Muscle layer of colon (tissue), 2 donors: Measurements from ENCODE around the gene ACOT13.
"Not testable (repeated sequence)": the region's sequence is repeated elsewhere in the genome, so short reads cannot be mapped to it uniquely, and the experiment has no call there.

Experiments
- H3K27ac ChIP-seq: one replicate; pipeline ENCODE4 v1.7.0; 2013; ENCODE audit warnings: low read depth, mild to moderate bottlenecking, low read length, moderate library complexity
- H3K27me3 ChIP-seq, 2 donors: one replicate each; pipeline ENCODE4 v1.7.0; 2013; ENCODE audit warnings: low read length in 2 of 2, mild to moderate bottlenecking in 2 of 2; ENCODE audit not compliant: insufficient read depth in 2 of 2, control insufficient read depth in 1 of 2
- H3K36me3 ChIP-seq: one replicate; pipeline ENCODE4 v1.7.0; 2013; ENCODE audit warnings: mild to moderate bottlenecking, low read length; ENCODE audit not compliant: insufficient read depth
- H3K4me1 ChIP-seq: one replicate; pipeline ENCODE4 v1.7.0; 2013; ENCODE audit warnings: mild to moderate bottlenecking, low read length; ENCODE audit not compliant: insufficient read depth
- H3K4me3 ChIP-seq, 2 donors: one replicate each; pipeline ENCODE4 v1.7.0; 2013; ENCODE audit warnings: low read length in 2 of 2, low read depth in 1 of 2, mild to moderate bottlenecking in 1 of 2, moderate library complexity in 1 of 2
- H3K9ac ChIP-seq: one replicate; pipeline ENCODE4 v1.7.0; 2013; ENCODE audit warnings: low read length
- H3K9me3 ChIP-seq: one replicate; pipeline ENCODE4 v1.7.0; 2013; ENCODE audit warnings: mild to moderate bottlenecking, low read length
- donor health status: abdominal sarcoma.
- donor health status: Adenocarcinoma of cecum.

Gene ACOT13

DNA sequence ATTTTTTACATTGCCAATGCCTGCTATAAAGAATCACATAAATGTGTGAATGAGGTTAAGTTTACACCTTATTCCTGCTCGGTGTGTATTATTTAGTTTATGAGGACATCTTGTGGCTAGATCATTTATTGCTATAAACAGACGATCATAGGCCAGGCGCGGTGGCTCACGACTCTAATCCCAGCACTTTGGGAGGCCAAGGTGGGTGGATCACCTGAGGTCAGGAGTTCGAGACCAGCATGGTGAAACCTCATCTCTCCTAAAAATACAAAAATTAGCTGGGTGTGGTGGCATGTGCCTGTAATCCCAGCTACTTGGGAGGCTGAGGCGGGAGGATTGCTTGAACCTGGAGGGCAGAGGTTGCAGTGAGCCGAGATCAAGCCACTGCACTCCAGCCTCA, 28.8 kb downstream of the ACOT13 start:
- H3K27ac ChIP-seq = not testable (repeated sequence)

DNA sequence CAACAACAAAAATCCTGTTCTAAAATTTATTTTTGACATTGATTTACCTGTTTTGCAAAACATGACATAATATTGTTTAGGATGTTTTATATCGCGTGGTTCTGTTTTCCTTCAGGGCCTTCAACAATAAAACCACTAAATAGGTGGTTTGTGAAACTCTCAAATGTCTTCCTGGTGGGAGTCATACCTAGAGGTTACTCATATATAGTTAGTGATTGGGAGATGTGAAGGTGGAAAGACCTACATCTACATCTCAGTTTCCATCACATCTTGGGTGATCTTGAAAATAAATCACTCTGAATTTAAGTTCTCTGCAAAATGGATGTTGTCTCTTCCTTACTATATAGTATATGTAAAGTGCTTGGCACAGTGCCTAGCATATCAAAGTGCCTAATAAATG, 29.2 kb downstream of the ACOT13 start:
- Histone ChIP-seq H3K9ac (no peak overlapping the region), H3K9me3 (no peaks in the 10 kb centered on the region)

More for the DNA sequence above, 28.8 kb downstream of the ACOT13 start:
- not testable (repeated sequence) for H3K36me3 ChIP-seq, H3K4me1 ChIP-seq, H3K9me3 ChIP-seq, H3K9ac ChIP-seq, H3K4me3 ChIP-seq, H3K27me3 ChIP-seq

DNA sequence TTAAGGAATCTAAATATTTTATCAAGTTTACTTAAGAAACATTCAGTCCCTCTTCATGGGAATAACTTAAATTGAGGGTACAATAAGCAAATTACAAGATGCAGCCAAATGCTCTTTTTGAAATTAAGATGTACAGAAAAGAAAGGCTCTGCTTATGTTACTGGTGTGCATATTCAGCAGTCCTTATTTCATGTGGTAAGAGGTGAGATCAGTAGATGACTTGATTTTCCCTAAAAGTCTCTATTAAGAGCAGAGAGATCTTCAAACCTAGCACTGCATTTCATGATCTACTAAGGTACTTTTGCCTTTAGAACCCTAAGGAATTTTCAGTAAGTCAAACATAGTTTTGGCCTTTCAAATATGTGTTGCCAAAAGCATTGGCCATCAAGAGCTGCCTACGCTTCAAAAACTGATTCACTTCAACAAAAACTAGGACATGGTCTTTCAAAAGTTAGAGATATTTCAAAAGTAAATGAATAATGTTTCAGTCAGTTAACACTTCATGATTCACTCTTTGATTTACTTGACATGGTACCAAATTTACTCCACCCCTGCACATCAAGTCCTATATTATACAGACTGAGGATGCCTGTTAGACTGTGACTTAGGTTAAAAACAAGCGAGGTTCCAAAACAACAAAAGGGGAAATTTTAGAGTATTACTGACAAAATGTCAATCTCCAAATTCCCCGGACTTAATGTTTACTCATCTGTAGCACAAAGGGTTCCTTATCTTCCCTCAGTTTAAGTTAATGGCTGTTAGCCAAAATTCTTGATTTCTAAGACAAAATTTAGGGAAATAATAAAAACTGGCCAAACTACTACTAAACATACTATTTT, 32.9 kb downstream of the ACOT13 start:
- peaks cover 32% of the 10 kb centered on the region for H3K36me3 ChIP-seq
- H3K27me3 ChIP-seq = no peaks in the 10 kb centered on the region
- H3K4me3 ChIP-seq = no peak overlapping the region
- H3K27ac ChIP-seq = no peak overlapping the region
- no peak overlapping the region for H3K9ac ChIP-seq
- no peaks in the 10 kb centered on the region for H3K9me3 ChIP-seq
- no peaks in the 10 kb centered on the region for H3K4me1 ChIP-seq

More for the DNA sequence above, 29.2 kb downstream of the ACOT13 start:
- Histone ChIP-seq H3K36me3 (peaks cover 9% of the 10 kb centered on the region), H3K4me1 (no peaks in the 10 kb centered on the region), H3K27ac (no peak overlapping the region), H3K4me3 (no peak overlapping the region), H3K27me3 (no peaks in the 10 kb centered on the region)

DNA sequence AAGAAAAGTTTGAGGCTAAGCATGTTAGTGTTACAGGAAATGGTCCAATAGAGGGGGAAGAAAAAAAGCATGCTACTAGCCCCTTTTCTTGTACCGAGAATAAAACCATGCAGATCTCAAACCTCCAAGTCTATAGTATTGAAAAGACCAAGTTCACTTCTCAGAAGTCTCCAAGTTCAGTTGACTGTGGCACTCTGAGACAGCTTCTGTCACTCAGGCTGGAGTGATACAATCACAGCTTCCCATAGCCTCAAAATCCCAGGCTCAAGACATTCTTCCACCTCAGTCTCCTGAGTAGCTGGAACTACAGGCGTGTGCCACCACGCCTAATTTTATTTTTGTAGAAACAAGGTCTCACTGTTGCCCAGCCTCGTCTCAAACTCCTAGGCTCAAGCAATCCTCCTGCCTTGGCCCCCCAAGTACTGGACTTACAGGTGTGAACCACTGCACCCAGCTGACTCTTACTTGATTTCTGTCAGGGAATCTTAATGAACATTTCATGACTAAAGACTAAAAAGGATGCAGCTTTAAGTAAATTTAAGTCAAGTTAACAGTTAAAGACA, 35.9 kb downstream of the ACOT13 start:
- Histone ChIP-seq H3K4me3 (no peak overlapping the region), H3K36me3 (peaks cover 59% of the 10 kb centered on the region), H3K4me1 (no peaks in the 10 kb centered on the region), H3K27ac (no peak overlapping the region), H3K9me3 (no peaks in the 10 kb centered on the region), H3K9ac (no peak overlapping the region), H3K27me3 (no peaks in the 10 kb centered on the region)

DNA sequence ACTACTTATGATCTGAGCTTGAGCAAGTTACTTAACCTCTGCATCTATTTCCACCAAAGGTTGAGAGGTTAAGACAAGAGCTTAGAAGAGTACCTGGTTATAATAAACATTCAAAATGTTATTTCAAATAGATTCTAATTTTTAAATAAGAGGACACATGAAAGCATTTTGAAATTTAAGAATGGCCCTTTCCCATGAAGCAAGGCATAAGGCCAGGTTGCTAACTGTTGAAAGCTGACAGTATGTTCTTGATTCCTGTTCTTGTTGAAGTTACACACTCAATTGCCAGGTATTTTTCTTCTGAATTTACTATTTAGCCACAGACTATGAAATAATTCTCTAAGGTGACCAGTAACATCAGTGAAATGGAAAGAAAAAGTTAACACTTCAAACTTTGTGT, 37.6 kb downstream of the ACOT13 start:
- Histone ChIP-seq H3K9ac (no peak overlapping the region), H3K27me3 (no peaks in the 10 kb centered on the region), H3K9me3 (no peaks in the 10 kb centered on the region), H3K4me3 (no peak overlapping the region), H3K36me3 (peaks cover 72% of the 10 kb centered on the region), H3K4me1 (peaks cover under 1% of the 10 kb centered on the region), H3K27ac (no peak overlapping the region)

DNA sequence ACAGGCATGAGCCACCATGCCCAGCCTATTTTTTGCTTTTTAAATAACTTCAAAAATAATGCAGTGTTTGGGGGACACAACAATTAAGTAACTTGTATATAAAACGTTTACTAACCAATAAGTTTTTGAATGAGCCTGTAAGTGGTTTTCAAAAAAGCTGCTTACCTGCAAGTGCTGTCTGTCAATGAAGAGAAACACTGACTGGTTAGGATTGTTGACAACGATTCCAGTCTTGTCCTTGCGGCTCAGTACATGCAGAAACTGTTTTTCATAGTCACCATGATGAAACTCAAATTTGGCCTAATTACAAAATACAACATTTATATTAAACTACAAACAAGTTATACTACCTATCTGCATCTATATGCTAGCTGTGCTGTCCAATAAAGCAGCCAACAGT, 41.7 kb downstream of the ACOT13 start:
- H3K9ac ChIP-seq = no peak overlapping the region
- H3K4me1 ChIP-seq = peaks cover 15% of the 10 kb centered on the region
- H3K36me3 ChIP-seq = peaks cover 91% of the 10 kb centered on the region
- H3K4me3 ChIP-seq = no peak overlapping the region
- H3K27me3 ChIP-seq = no peaks in the 10 kb centered on the region
- no peak overlapping the region for H3K27ac ChIP-seq
- no peaks in the 10 kb centered on the region for H3K9me3 ChIP-seq

DNA sequence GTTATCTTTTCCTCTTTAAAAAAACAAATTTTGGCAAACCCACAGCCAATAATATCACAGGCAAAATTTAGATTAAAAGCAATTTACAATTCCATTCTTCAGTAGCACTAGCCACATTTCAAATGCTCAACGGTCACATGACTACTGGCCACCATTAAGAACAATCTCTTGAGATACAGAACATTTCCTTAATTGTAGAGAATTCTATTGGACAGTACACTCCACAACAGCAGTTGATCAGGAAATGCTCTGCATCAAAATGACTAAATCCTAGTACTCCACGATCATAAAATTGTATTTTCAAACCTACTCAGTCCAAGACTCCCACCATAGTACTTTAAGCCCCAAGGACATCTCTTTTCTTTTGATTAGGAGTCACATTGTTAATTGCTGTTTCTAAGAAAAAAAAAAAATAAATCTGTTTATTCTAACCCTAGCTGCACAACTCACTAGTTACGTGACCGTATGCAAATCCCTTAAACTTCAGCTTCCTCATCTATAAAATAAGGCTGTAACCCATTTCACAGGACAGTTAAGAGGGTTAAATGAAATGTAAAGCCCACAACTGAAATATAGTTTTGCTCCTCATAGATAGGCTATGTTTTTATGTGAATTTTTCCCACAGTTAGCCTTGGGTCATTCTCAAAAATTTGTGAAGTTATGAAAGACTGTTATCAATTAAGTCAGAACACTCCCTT, 42.3 kb downstream of the ACOT13 start:
- Histone ChIP-seq H3K4me1 (peaks cover 21% of the 10 kb centered on the region), H3K36me3 (peaks cover 92% of the 10 kb centered on the region), H3K9me3 (no peaks in the 10 kb centered on the region), H3K27me3 (no peaks in the 10 kb centered on the region), H3K27ac (no peak overlapping the region), H3K4me3 (no peak overlapping the region), H3K9ac (no peak overlapping the region)

DNA sequence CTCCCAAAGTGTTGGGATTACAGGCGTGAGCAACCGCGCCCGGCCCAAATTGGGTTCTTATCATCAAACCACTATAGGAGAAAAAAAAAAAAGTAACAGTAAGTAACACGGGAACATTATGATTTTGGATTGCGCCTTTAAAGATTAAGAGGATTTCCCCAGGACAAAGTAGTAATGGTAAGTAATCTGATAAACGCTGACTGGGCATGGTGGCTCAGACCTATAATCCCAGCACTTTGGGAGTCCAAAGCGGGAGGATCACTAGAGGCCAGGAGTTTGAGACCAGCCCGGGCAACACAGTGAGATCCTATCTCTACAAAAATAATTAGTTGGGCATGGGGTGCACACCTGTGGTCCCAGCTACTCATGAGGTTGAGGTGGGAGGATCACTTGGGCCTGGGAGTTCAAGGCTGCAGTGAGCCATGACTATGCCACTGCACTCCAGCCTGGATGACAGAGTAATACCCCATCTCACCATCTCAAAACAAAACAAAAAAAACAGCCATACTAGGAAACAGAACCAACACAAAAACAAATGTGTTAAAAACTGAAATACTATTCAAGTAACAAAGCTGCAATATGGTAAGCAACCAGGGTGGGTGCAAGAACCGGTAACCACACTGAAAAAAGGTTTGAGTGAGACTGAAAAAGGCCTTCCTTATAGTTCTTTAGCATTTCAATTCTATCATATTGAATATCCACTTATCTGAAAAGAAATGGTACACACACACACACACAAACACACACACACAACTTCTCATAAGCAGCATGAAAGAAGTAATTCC, 43.8 kb downstream of the ACOT13 start:
- no peak overlapping the region for H3K4me3 ChIP-seq
- H3K9me3 ChIP-seq = no peaks in the 10 kb centered on the region
- H3K27me3 ChIP-seq = no peaks in the 10 kb centered on the region
- peaks cover 90% of the 10 kb centered on the region for H3K36me3 ChIP-seq
- H3K9ac ChIP-seq = no peak overlapping the region
- H3K4me1 ChIP-seq = peaks cover 33% of the 10 kb centered on the region
- no peak overlapping the region for H3K27ac ChIP-seq

DNA sequence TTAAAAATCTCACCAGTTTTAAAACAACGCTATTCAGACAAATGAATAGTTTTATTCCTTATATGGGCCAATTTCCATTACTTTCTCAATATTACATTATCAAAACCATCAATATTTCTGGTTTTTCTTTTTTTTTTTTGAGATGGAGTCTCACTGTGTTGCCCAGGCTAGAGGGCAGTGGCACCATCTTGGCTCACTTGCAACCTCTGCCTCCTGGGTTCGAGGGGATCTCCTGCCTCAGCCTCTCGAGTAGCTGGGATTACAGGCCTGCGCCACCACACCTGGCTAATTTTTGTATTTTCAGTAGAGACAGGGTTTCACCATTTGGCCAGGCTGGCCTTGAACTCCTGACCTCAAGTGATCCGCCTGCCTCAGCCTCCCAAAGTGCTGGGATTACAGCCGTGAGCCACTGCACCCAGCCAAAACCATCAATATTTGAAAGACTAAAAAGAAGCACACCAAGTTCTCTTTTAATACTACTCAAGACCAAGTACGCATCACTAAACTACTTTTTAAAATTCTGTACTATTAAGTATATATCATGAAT, 49.8 kb downstream of the ACOT13 start:
- H3K9me3 ChIP-seq, H3K9ac ChIP-seq, H3K27ac ChIP-seq, H3K27me3 ChIP-seq: not testable (repeated sequence)
- Histone ChIP-seq H3K36me3 (peaks cover 42% of the 10 kb centered on the region), H3K4me1 (peaks cover 48% of the 10 kb centered on the region), H3K4me3 (peak overlapping the region in 1 of 2 donors; percentile 80)

DNA sequence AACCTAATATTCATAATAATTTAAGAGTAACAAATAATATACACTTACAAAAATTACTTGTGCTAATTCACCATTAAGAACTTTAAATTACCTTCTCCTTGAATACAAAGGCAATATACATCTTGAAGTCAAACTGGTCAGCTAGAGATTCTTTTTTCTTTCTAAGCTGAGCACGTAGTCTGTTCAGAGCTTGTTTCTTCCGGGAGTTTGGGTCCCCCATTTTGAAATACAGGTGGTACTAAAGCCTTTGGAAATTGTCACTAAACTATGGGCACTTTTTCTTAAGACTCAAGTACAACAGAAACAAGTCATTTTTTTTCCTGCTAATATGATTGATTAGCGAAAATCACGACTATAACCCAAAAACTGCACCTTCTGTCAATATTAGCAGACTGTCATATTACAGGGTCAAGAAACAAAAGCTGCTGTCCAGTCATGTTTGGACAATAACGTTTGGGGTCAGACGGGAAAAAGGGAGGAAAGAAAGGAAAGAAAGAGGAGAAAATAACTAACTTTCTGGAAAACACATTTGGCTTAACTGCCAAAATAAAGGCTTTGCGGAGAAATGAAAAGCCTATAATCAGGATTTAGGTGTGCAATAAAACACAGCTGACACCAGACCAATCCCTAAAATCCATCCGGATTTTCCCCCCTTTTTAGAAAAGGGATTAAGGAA, 51.7 kb downstream of the ACOT13 start:
- Histone ChIP-seq H3K9me3 (no peaks in the 10 kb centered on the region), H3K4me1 (peaks cover 45% of the 10 kb centered on the region), H3K27me3 (no peaks in the 10 kb centered on the region), H3K36me3 (peaks cover 23% of the 10 kb centered on the region), H3K4me3 (peak overlapping the region; percentile 45 to 80), H3K9ac (peak overlapping the region; percentile 78), H3K27ac (peak overlapping the region; percentile 89)
